H1 (cell line): ENCODE measurements around the gene LCA5L.

ENCODE experiments used
- CHD2 ChIP-seq: IDR thresholded peaks from 2 replicates; pipeline ENCODE4 v1.6.1; 2012; ENCODE audit warnings: low read length, improper control_type of control experiment
- EGR1 ChIP-seq: IDR thresholded peaks from 2 replicates; pipeline ENCODE4 v1.6.1; 2011; ENCODE audit warnings: low read depth, low read length, borderline replicate concordance
- SUZ12 ChIP-seq: fragments of 200-600 bp; sonication (generic); IDR thresholded peaks from 2 replicates; pipeline ENCODE4 v1.6.1; 2012; ENCODE audit warnings: mild to moderate bottlenecking, inconsistent platforms, low read length, moderate library complexity, mixed read lengths

DNA sequence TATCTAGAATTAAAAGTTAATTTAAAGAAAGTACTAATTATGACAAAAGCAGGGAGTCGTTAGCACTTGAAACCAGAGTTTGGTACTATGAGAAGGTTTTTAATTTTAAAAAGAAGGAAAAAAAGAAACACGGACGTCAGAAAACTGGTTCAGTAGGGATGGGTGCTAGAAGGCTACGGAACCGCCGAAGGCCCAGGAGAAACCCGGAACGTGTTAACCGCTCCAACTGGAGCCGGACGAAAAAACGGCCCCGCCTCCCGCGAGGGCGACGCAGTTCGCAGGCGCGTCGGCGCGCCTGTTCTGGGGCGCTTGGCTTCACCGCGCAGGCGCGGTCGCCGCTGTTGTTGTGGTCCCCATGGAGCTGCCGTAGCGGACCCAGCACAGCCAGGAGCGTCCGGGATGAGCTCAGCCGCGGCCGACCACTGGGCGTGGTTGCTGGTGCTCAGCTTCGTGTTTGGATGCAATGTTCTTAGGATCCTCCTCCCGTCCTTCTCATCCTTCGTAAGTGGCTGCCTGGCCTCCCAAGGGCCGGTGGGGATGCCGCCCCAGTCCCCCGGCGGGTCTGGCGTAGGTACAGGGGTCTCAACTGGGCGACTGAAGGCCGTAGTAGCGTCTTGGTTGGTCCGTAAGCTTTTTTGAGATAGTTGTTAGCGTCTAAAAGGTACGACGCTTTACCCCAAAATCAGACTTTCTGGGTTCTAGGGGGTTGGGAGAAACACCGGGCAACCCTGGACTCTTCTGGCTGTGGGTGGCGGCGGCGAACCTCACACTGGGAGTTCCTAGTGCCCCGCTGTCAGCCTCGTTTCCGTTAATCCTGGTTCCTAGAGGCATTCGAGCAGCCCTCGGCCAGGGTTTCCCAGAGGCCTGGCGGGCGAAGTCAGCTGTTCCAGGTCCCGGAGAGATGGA is 65.3 kb downstream of the LCA5L start:
- TF ChIP-seq CHD2 (peak; percentile 65; the same call in 1 of the 2 replicates), EGR1 (no peak), SUZ12 (no peak)
